Upper lobe of left lung (tissue), 6 donors: ENCODE measurements around the gene RGS19. TPM values are rescaled to one million over a fixed set of nuclear protein-coding genes. Genes with fewer than 3 reads are reported as not detected.

Experiments used
- ATAC-seq, 2 donors: fragments of 200-7000 bp; cut with Tn5 transposase; one replicate each; pipeline ENCODE4 v1.9.1; 2022; ENCODE audit warnings: mild to moderate bottlenecking in 2 of 2, moderate library complexity in 2 of 2; ENCODE audit not compliant: low FRiP score in 2 of 2
- DNase-seq, 2 donors: peaks; one replicate each; pipeline ENCODE4 v3.0.0-alpha.2; 2019 to 2020
- H3K27ac ChIP-seq, 4 donors: fragments of 200-600 bp; sonication (generic); one replicate each; pipeline ENCODE4 v1.5.1; 2016 to 2019
- H3K27me3 ChIP-seq, 4 donors: fragments of 200-600 bp; sonication (generic); one replicate each; pipeline ENCODE4 v1.5.1; 2017 to 2019
- H3K36me3 ChIP-seq, 4 donors: fragments of 200-600 bp; sonication (generic); one replicate each; pipeline ENCODE4 v1.5.1; 2016 to 2019
- H3K4me1 ChIP-seq, 4 donors: fragments of 200-600 bp; sonication (generic); one replicate each; pipeline ENCODE4 v1.5.1; 2018 to 2019
- H3K4me3 ChIP-seq, 4 donors: fragments of 200-600 bp; sonication (generic); one replicate each; pipeline ENCODE4 v1.5.1; 2017 to 2019; ENCODE audit warnings: mild to moderate bottlenecking in 2 of 4, moderate library complexity in 1 of 4
- H3K9me3 ChIP-seq, 4 donors: fragments of 200-600 bp; sonication (generic); one replicate each; pipeline ENCODE4 v1.5.1; 2018 to 2019
- CTCF ChIP-seq, 6 experiments: fragments of 450-650 bp in 4 of 6; fragments of 200-600 bp in 2 of 6; sonication (generic) in 2 of 6; IDR thresholded peaks; one replicate each; pipeline ENCODE4 v1.5.1; 2016 to 2019; ENCODE audit warnings: antibody characterized with exemption in 6 of 6
- EP300 ChIP-seq, 4 donors: sonication (generic); formaldehyde crosslinking; IDR thresholded peaks; one replicate each; pipeline ENCODE4 v1.5.1; 2017; ENCODE audit warnings: antibody characterized with exemption in 4 of 4, control low read depth in 2 of 4
- POLR2A ChIP-seq, 4 donors: fragments of 450-650 bp; IDR thresholded peaks; one replicate each; pipeline ENCODE4 v1.5.1; 2016 to 2017; ENCODE audit warnings: antibody characterized with exemption in 4 of 4, mild to moderate bottlenecking in 2 of 4
- POLR2AphosphoS5 ChIP-seq, 2 donors: sonication (generic); formaldehyde crosslinking; IDR thresholded peaks; one replicate each; pipeline ENCODE4 v1.5.1; 2017; ENCODE audit warnings: antibody characterized with exemption in 2 of 2
- WGBS, 2 donors: methylation state at CpG; one replicate each; pipeline ENCODE4 v1.1.5; 2017 to 2018; 5-methylcytosine and 5-hydroxymethylcytosine counted together
- total RNA-seq, 6 donors: library from RNA; depleted of rRNA in 4 of 6; stranded (reverse); fragments of >200 nt in 4 of 6; gene quantifications; one replicate each; pipeline versions ENCODE4 v1.1.0 to v1.2.1, GENCODE V29; 2016 to 2021
- donor health status: DM: no; HTN: no; CAD: no; lungs with moderate emphysema.
- donor health status: DM: no; HTN: yes; CAD: no; lungs with severe emphysema.

Gene RGS19
- total RNA-seq, 6 donors from 2014 or later: 21.5 to 70.8 (median 55.6) TPM

GRCh38 chr20:64082820-64083377, 3.6 kb upstream of the RGS19 start:
- Histone ChIP-seq H3K4me3 (peak overlapping the region in 3 of 4 donors; percentile 55 to 70 (median 60)), H3K9me3 (no peaks in the 10 kb centered on the region), H3K4me1 (peaks cover 33 to 67% (median 48%) of the 10 kb centered on the region in 4 donors), H3K27me3 (peaks cover 0 to 19% (median 8%) of the 10 kb centered on the region in 4 donors), H3K36me3 (no peaks in the 10 kb centered on the region), H3K27ac (no peak overlapping the region)
- TF ChIP-seq EP300 (IDR thresholded peaks at IDR 0.05) (no peak), CTCF (IDR thresholded peaks at IDR 0.05) (no peak), POLR2AphosphoS5 (IDR thresholded peaks at IDR 0.05) (no peak), POLR2A (IDR thresholded peaks at IDR 0.05) (no peak)
- no peak for DNase-seq
- no peak for ATAC-seq
- 15 to 19% methylated on average over 8 to 13 of the region's 13 CpGs for WGBS, 2 donors

- WGBS, 2 donors: 17 to 18% methylated on average over 13 of the region's 13 CpGs
- Histone ChIP-seq H3K9me3 (no peaks in the 10 kb centered on the region), H3K4me3 (no peak overlapping the region), H3K27ac (peak overlapping the region in 2 of 4 donors; percentile 26 to 48), H3K27me3 (peaks cover 0 to 19% (median 8%) of the 10 kb centered on the region in 4 donors), H3K4me1 (peaks cover 35 to 73% (median 48%) of the 10 kb centered on the region in 4 donors), H3K36me3 (no peaks in the 10 kb centered on the region)
- peak in 1 of 2 donors; percentile 64 for DNase-seq
- ATAC-seq: no peak
- TF ChIP-seq POLR2AphosphoS5 (IDR thresholded peaks at IDR 0.05) (no peak), EP300 (IDR thresholded peaks at IDR 0.05) (no peak), POLR2A (IDR thresholded peaks at IDR 0.05) (no peak), CTCF (IDR thresholded peaks at IDR 0.05) (no peak)
Observed at GRCh38 chr20:64082126-64082731, 2.9 kb upstream of the RGS19 start.

- WGBS, 2 donors: 86% methylated on average over 4 to 6 of the region's 6 CpGs
- H3K36me3 ChIP-seq: no peaks in the 10 kb centered on the region
- peak overlapping the region in 3 of 4 donors; percentile 26 to 94 (median 87) for H3K27ac ChIP-seq
- H3K27me3 ChIP-seq: peaks cover 0 to 19% (median 8%) of the 10 kb centered on the region in 4 donors
- no peak for TF ChIP-seq POLR2A (IDR thresholded peaks at IDR 0.05)
- TF ChIP-seq POLR2AphosphoS5 (IDR thresholded peaks at IDR 0.05): no peak
- no peak for TF ChIP-seq EP300 (IDR thresholded peaks at IDR 0.05)
- TF ChIP-seq CTCF (IDR thresholded peaks at IDR 0.05): no peak
- H3K9me3 ChIP-seq: no peaks in the 10 kb centered on the region
- peaks cover 36 to 76% (median 51%) of the 10 kb centered on the region in 4 donors for H3K4me1 ChIP-seq
- no peak overlapping the region for H3K4me3 ChIP-seq
- DNase-seq (no peak), ATAC-seq (no peak)
Observed at GRCh38 chr20:64081624-64081964, 2.3 kb upstream of the RGS19 start.

GRCh38 chr20:64080813-64081623, 1.7 kb upstream of the RGS19 start:
- Histone ChIP-seq H3K27ac (peak overlapping the region; percentile 84 to 94 (median 89)), H3K9me3 (no peaks in the 10 kb centered on the region), H3K27me3 (peaks cover 0 to 19% (median 8%) of the 10 kb centered on the region in 4 donors), H3K4me1 (peaks cover 38 to 81% (median 51%) of the 10 kb centered on the region in 4 donors), H3K4me3 (peak overlapping the region in 3 of 4 donors; percentile 71 to 92 (median 80)), H3K36me3 (peaks cover 0 to 4% (median 2%) of the 10 kb centered on the region in 4 donors)
- 56 to 76% methylated on average over 9 to 17 of the region's 17 CpGs for WGBS, 2 donors
- DNase-seq: peak in 1 of 2 donors; percentile 82
- TF ChIP-seq EP300 (IDR thresholded peaks at IDR 0.05) (no peak), CTCF (IDR thresholded peaks at IDR 0.05) (no peak), POLR2AphosphoS5 (IDR thresholded peaks at IDR 0.05) (no peak), POLR2A (IDR thresholded peaks at IDR 0.05) (no peak)
- ATAC-seq: no peak
